Stimulated activated CD8-positive, alpha-beta memory T cell treated with anti-CD3 and anti-CD28 coated beads, Interleukin-7, amount 100 ng/mL, for 4 hours (primary cell): ENCODE data around the gene CSMD2.

Experiments used
- DNase-seq, 2 donors: peaks; one replicate each; pipeline ENCODE4 v3.0.0-alpha.2; 2020; ENCODE audit warnings: low read depth in 2 of 2

The CSMD2 gene

GRCh38 chr1:33965086-33965485 is 199.9 kb downstream of the CSMD2 start:
- DNase-seq = no peak

DNA sequence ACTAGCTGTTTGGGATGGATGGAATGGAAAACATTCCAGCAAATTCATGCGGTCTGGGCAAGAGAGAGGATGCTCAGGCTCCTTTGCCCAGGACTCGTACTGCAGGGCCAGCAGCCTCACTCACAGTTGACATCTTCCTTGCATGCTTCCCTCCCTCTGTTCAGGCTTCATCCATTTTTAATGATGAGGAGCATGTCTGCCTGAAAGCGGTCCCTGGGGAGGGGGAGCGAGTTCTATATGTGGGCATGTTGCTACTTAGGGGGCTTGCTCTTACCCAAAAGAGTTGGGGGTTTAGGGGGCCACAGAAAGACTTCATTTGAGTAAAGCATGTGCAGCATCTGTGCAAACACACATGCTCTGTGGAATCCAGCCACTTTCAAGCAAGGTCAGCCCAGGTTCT is 203.0 kb downstream of the CSMD2 start:
- no peak for DNase-seq

- no peak for DNase-seq
Measured at GRCh38 chr1:33960188-33960895, 204.7 kb downstream of the CSMD2 start.

DNA sequence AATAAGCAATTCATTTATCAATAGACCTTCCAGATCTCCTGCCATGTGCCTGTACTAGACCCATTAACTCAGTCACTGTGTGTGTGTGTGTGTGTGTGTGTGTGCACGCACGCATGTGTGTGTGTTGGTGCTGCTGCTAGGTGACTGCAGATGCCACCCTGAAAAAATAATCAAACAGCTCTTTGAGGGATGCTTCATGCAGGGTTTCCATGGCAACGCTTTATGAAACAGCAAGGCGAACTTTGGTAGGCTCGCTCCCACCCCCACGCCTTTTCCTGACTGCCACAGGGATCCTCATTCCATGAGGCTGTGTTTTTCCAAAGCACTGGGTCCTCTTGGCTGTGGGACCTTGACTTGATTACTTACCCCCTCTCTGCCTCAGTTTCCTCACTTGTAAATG is 207.2 kb downstream of the CSMD2 start:
- no peak for DNase-seq

- no peak for DNase-seq
Measured at GRCh38 chr1:33955096-33955495, 209.9 kb downstream of the CSMD2 start.

- DNase-seq = no peak
Measured at GRCh38 chr1:33949570-33949969, 215.5 kb downstream of the CSMD2 start.

- DNase-seq = no peak
Measured at GRCh38 chr1:33948291-33948690, 216.7 kb downstream of the CSMD2 start.

- DNase-seq = no peak
Measured at GRCh38 chr1:33946836-33947235, 218.2 kb downstream of the CSMD2 start.

DNA sequence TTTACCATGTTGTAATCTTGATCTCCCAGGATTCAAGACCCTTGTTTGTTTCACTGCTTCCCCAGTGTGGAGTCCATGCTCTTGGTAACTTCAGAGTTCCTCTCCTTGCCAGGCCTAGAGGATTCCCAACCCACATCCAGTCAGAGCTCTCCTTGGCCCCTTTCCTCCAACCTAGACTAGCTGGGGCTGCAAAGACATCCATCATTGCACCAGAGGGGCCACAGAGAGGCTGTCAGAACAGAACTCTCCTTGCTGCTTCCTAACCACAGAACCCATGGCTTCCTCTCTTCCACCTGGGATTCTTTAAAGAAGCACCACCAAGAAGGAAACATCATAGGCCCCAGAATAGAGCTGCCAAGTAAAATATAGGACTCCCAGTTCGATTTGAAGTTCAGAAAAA is 220.2 kb downstream of the CSMD2 start:
- no peak for DNase-seq

DNA sequence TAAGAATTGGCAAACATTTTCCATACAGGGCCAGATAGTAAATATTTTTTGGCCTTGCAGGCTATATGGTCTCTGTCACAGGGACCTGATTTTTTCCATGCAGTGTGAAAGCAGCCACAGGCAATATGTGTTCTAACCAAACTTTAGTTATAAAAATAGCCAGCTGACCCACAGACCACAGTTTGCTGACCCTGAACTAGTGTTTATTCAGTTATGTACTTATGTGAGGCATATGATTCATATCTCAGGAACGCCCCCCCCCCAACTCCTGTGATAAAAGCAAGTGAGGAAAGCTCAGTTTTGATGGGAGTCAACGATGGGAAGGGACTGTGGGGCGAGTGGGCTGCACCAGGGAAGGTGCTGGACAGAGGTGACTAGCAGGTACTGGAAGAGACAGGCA is 221.1 kb downstream of the CSMD2 start:
- no peak for DNase-seq

- DNase-seq = no peak
Measured at GRCh38 chr1:33932871-33933270, 232.2 kb downstream of the CSMD2 start.

DNA sequence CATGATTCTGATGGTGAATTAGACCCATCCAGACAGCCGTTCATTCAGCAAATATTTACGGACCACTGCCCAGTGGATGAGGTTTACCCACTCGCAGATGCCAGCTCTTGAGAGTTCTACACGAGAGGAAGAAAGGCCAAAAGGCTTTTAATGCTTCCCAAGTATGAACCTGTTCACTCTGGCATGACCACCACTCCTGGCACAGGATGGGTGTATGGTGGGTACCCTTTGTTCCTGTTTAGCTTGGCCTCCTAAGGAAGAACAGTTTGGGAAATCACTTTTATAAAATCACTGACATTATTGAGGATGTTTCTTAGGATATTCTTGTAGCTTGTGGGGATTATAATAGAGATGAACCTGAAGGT is 233.9 kb downstream of the CSMD2 start:
- no peak for DNase-seq

- no peak for DNase-seq
Measured at GRCh38 chr1:33930346-33931110, 234.5 kb downstream of the CSMD2 start.

- no peak for DNase-seq
Measured at GRCh38 chr1:33928251-33928650, 236.8 kb downstream of the CSMD2 start.

DNA sequence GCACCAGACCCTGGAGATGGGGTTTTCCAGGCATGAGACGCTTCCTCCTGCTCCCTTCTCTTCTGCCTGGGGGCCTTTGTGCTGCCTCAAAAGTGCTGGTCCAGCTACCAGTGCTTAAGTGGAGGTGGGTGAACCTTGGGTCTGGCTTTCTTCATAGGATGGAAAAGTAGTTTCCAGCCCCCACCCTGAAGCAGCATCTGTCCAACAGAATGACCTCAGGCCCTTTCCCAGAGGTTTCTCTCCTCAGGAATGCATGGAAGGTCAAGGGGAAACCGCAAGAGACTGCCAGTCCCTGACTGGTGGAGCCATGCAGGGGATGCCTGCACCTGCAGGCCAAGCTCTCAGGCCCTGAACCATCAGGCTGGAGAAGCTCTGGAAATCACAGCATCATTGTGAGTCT is 237.3 kb downstream of the CSMD2 start:
- DNase-seq = no peak

DNA sequence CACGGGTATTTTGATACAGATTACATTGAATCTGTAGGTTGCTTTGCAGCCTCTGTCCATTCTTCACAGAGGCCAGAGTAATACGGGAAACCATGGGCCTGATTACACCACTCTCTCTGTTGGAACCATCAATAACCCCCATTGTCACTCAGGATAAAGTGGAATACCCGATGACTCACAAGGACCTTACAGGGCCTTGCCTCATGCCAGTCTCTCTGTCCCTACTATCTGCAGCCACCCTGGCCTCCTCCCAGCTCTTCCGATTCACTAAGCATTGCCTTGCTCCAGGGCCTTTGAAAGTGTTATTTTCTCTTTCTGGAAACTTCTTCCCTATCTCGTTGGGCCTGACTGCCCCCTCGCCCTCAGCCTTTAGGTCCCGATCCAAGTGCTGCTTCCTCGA is 239.4 kb downstream of the CSMD2 start:
- DNase-seq = no peak

DNA sequence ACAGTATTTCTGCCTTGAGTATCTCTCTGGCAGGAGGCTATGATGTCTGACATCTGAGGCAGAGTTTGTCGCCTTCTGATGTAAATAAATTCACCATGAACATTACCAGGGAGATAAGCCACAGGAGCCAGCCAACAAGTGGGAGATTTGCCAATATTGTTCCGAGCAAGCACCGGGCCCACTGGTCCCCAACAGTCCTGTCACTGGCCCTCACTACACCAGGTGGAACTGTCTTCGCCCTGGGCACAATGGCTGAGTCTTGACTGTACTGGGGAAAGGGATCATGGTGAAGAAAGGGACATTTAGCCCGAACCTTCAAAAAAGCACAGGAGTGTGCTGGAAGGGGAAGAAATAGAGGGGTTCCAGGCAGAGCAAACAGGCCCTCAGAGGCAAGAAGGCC is 243.7 kb downstream of the CSMD2 start:
- no peak for DNase-seq

- no peak for DNase-seq
Measured at GRCh38 chr1:33918368-33918767, 246.7 kb downstream of the CSMD2 start.

GRCh38 chr1:33916786-33917185 is 248.2 kb downstream of the CSMD2 start:
- no peak for DNase-seq

DNA sequence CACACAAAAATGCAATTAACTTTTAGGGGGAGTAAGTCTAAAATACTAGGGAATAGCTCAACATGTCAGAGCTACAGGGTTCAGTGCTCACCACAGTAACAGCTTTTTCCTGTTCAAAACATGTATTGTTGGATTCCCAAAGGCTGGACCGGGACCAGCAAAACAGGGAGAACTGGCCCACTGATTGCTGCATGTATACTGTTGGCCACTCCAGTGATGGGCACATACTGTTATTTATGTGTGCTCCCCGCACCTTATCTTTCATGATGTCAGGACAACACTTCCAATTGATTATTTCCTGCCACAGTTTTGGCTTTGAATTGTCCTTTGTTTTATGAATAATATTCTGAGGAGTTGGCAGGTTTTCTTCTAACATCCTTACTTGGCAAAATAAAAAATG is 250.5 kb downstream of the CSMD2 start:
- no peak for DNase-seq

GRCh38 chr1:33908324-33908956 is 256.6 kb downstream of the CSMD2 start:
- no peak for DNase-seq

DNA sequence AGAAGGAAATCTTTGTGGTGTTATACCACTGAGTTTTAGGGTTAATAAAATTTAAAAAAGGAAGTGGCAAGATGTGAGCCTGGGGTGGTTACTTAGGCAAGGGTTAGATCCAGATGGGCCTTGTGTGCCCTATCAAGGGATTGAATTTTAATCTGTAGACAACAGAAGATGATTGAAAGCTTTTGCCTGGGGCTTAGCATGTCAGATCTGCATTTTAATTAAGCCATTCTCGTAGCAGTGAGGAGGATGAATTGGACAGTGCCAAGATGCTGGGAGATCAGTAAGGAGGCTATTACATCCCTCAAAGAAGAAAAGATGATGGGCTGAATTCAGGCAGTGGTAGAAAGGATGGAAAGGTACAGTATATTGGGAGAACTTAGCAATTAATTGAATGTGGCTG is 258.9 kb downstream of the CSMD2 start:
- no peak for DNase-seq

- no peak for DNase-seq
Measured at GRCh38 chr1:33905241-33905640, 259.8 kb downstream of the CSMD2 start.
